HepG2 (cell line): ENCODE measurements around the gene MICALL2. TPM values are rescaled to one million over a fixed set of nuclear protein-coding genes. Genes with fewer than 3 reads are reported as not detected.

Source experiments
- BHLHE40 ChIP-seq: IDR thresholded peaks from 2 replicates; pipeline ENCODE4 v1.6.1; 2011; ENCODE audit warnings: low read length, improper control_type of control experiment
- CREM ChIP-seq, 2 experiments: sonication (generic) in 1 of 2; formaldehyde crosslinking in 1 of 2; IDR thresholded peaks; 2 replicates each; pipeline versions ENCODE4 v1.4.0 to v1.6.1; 2016 to 2020; ENCODE audit warnings: antibody characterized with exemption in 1 of 2, mild to moderate bottlenecking in 1 of 2, missing genetic modification reagents in 1 of 2
- DPF2 ChIP-seq: sonication (generic); formaldehyde crosslinking; IDR thresholded peaks from 2 replicates; pipeline ENCODE4 v1.4.0; 2020; ENCODE audit warnings: mild to moderate bottlenecking, low read depth, missing genetic modification reagents, borderline replicate concordance
- FOXC1 ChIP-seq: sonication (generic); formaldehyde crosslinking; IDR thresholded peaks from 2 replicates; pipeline ENCODE4 v1.8.0; 2022; ENCODE audit warnings: mild to moderate bottlenecking, missing genetic modification reagents, borderline replicate concordance
- FOXK1 ChIP-seq: sonication (generic); formaldehyde crosslinking; IDR thresholded peaks from 2 replicates; pipeline ENCODE4 v1.4.0; 2020; ENCODE audit warnings: low read depth, missing genetic modification reagents, borderline replicate concordance
- KLF9 ChIP-seq: IDR thresholded peaks from 2 replicates; pipeline ENCODE4 v1.6.1; 2016; ENCODE audit warnings: low read depth
- TCF12 ChIP-seq, 2 experiments: fragments of 450-650 bp in 1 of 2; sonication (generic) in 1 of 2; formaldehyde crosslinking in 1 of 2; IDR thresholded peaks; 2 replicates each; pipeline versions ENCODE4 v1.6.1 to v1.8.0; 2017 to 2022; ENCODE audit warnings: antibody characterized with exemption in 1 of 2, mild to moderate bottlenecking in 1 of 2, missing genetic modification reagents in 1 of 2, moderate library complexity in 1 of 2
- ZBTB42 ChIP-seq: sonication (generic); formaldehyde crosslinking; IDR thresholded peaks from 2 replicates; pipeline ENCODE4 v1.5.0; 2020; ENCODE audit warnings: mild to moderate bottlenecking, missing genetic modification reagents
- ZFY ChIP-seq: sonication (generic); formaldehyde crosslinking; IDR thresholded peaks from 2 replicates; pipeline ENCODE4 v1.4.0; 2020; ENCODE audit warnings: missing genetic modification reagents
- ZMYM3 ChIP-seq: sonication (generic); formaldehyde crosslinking; IDR thresholded peaks from 2 replicates; pipeline ENCODE4 v1.5.1; 2020; ENCODE audit warnings: mild to moderate bottlenecking, missing genetic modification reagents
- ZNF766 ChIP-seq: sonication (generic); formaldehyde crosslinking; IDR thresholded peaks from 2 replicates; pipeline ENCODE4 v1.5.0; 2020; ENCODE audit warnings: missing genetic modification reagents, borderline replicate concordance
- polyA plus RNA-seq, 8 experiments: library from polyadenylated mRNA; depleted of rRNA in 3 of 8; stranded (reverse) in 7 of 8; unstranded in 1 of 8; fragments of >200 nt; fragmentation: Illumina TruSeq in 4 of 8; extraction: Trizol in 4 of 8; gene quantifications; 2 replicates each; pipeline versions ENCODE4 v1.2.1 to v1.2.3, GENCODE V29; 2011 to 2016; ENCODE audit warnings: low read depth in 4 of 8, missing spikeins in 1 of 8, mixed read lengths in 1 of 8; ENCODE audit not compliant: insufficient read depth in 1 of 8
- total RNA-seq, 5 experiments: library from RNA; depleted of rRNA; stranded (reverse); fragments of >200 nt; fragmentation: Illumina TruSeq; extraction: Trizol; gene quantifications; 2 replicates each; pipeline ENCODE4 v1.2.3, GENCODE V29; 2016; ENCODE audit warnings: low read depth in 1 of 5
- TF ChIP-seq, protein P1 (sequence below): IDR thresholded peaks from 2 replicates; pipeline ENCODE4 v1.6.1; 2016; ENCODE audit warnings: mild to moderate bottlenecking, missing biosample characterization, missing genetic modification reagents
- TF ChIP-seq, protein P2 (sequence below): sonication (generic); formaldehyde crosslinking; IDR thresholded peaks from 2 replicates; pipeline ENCODE4 v1.9.0; 2021; ENCODE audit warnings: missing genetic modification reagents, borderline replicate concordance
- TF ChIP-seq, protein P3 (sequence below): sonication (generic); formaldehyde crosslinking; IDR thresholded peaks from 2 replicates; pipeline ENCODE4 v1.5.0; 2020; ENCODE audit warnings: mild to moderate bottlenecking, missing genetic modification reagents, borderline replicate concordance
- TF ChIP-seq, protein P4 (sequence below): sonication (generic); formaldehyde crosslinking; IDR thresholded peaks from 2 replicates; pipeline ENCODE4 v1.4.0; 2020; ENCODE audit warnings: missing genetic modification reagents, borderline replicate concordance

Gene MICALL2
- total and polyA plus RNA-seq, 2 of the 13 experiments (the other 11 are each of a cell fraction or from before 2014, with no cell fraction given) = 5.8 to 12.4 TPM

DNA sequence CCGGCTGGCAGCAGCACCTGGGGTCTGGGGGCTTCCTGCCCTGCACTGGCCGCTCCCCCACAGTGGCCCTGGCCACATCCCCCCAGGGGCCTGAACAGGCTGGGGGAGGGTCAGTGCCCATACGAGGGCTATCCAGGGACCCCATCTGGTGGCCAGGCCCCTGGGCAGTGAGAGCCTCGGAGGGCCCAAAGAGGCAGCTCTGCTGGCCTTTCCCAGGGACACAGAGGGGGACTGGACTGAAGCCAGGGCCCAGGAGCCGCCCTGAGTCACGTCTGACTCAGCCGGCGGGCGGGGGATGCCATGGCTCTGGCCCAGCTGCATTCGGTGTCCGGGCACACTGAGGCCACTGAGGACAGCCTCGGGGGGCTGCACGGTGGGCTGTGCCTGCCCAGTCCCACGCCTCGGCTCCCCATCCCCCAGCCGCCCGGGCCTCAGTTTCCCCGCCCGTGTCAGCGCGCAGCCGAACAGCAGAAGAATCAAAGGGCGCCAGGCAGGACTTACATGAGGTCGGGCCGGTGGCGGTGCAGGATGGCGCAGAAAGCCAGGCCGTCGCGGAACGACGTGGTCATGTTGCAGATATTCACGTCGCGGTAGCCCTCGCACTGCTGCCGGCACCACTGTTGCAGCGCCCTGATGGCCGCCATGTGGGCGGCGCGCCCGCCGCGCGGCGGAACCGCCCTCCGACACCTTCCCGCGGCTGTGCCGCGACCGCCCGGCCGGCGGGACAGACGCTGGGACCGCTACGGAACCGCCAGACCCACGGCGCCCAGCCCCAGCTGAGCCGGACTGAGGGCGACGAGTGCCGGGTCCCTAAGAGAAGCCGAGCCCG lies at the start of gene MICALL2 (continued):
- TF ChIP-seq FOXC1 (CRISPR knock-in tag) = peak; percentile 44; the same call in 1 of the 2 replicates
- TF ChIP-seq, protein P1, sequence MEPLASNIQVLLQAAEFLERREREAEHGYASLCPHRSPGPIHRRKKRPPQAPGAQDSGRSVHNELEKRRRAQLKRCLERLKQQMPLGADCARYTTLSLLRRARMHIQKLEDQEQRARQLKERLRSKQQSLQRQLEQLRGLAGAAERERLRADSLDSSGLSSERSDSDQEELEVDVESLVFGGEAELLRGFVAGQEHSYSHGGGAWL = peak; percentile 61; the same call in 1 of the 2 replicates
- 0 out of 2 replicates have a peak, but pooled peaks have one; percentile 10 for TF ChIP-seq BHLHE40
- TF ChIP-seq, protein P2, sequence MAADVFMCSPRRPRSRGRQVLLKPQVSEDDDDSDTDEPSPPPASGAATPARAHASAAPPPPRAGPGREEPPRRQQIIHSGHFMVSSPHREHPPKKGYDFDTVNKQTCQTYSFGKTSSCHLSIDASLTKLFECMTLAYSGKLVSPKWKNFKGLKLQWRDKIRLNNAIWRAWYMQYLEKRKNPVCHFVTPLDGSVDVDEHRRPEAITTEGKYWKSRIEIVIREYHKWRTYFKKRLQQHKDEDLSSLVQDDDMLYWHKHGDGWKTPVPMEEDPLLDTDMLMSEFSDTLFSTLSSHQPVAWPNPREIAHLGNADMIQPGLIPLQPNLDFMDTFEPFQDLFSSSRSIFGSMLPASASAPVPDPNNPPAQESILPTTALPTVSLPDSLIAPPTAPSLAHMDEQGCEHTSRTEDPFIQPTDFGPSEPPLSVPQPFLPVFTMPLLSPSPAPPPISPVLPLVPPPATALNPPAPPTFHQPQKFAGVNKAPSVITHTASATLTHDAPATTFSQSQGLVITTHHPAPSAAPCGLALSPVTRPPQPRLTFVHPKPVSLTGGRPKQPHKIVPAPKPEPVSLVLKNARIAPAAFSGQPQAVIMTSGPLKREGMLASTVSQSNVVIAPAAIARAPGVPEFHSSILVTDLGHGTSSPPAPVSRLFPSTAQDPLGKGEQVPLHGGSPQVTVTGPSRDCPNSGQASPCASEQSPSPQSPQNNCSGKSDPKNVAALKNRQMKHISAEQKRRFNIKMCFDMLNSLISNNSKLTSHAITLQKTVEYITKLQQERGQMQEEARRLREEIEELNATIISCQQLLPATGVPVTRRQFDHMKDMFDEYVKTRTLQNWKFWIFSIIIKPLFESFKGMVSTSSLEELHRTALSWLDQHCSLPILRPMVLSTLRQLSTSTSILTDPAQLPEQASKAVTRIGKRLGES = no peak
- TF ChIP-seq, protein P3, sequence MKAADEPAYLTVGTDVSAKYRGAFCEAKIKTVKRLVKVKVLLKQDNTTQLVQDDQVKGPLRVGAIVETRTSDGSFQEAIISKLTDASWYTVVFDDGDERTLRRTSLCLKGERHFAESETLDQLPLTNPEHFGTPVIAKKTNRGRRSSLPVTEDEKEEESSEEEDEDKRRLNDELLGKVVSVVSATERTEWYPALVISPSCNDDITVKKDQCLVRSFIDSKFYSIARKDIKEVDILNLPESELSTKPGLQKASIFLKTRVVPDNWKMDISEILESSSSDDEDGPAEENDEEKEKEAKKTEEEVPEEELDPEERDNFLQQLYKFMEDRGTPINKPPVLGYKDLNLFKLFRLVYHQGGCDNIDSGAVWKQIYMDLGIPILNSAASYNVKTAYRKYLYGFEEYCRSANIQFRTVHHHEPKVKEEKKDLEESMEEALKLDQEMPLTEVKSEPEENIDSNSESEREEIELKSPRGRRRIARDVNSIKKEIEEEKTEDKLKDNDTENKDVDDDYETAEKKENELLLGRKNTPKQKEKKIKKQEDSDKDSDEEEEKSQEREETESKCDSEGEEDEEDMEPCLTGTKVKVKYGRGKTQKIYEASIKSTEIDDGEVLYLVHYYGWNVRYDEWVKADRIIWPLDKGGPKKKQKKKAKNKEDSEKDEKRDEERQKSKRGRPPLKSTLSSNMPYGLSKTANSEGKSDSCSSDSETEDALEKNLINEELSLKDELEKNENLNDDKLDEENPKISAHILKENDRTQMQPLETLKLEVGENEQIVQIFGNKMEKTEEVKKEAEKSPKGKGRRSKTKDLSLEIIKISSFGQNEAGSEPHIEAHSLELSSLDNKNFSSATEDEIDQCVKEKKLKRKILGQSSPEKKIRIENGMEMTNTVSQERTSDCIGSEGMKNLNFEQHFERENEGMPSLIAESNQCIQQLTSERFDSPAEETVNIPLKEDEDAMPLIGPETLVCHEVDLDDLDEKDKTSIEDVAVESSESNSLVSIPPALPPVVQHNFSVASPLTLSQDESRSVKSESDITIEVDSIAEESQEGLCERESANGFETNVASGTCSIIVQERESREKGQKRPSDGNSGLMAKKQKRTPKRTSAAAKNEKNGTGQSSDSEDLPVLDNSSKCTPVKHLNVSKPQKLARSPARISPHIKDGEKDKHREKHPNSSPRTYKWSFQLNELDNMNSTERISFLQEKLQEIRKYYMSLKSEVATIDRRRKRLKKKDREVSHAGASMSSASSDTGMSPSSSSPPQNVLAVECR (CRISPR knock-in tag) = peak; percentile 86; the same call in 1 of the 2 replicates
- TF ChIP-seq ZMYM3 (CRISPR knock-in tag) = no peak
- TF ChIP-seq, protein P4, sequence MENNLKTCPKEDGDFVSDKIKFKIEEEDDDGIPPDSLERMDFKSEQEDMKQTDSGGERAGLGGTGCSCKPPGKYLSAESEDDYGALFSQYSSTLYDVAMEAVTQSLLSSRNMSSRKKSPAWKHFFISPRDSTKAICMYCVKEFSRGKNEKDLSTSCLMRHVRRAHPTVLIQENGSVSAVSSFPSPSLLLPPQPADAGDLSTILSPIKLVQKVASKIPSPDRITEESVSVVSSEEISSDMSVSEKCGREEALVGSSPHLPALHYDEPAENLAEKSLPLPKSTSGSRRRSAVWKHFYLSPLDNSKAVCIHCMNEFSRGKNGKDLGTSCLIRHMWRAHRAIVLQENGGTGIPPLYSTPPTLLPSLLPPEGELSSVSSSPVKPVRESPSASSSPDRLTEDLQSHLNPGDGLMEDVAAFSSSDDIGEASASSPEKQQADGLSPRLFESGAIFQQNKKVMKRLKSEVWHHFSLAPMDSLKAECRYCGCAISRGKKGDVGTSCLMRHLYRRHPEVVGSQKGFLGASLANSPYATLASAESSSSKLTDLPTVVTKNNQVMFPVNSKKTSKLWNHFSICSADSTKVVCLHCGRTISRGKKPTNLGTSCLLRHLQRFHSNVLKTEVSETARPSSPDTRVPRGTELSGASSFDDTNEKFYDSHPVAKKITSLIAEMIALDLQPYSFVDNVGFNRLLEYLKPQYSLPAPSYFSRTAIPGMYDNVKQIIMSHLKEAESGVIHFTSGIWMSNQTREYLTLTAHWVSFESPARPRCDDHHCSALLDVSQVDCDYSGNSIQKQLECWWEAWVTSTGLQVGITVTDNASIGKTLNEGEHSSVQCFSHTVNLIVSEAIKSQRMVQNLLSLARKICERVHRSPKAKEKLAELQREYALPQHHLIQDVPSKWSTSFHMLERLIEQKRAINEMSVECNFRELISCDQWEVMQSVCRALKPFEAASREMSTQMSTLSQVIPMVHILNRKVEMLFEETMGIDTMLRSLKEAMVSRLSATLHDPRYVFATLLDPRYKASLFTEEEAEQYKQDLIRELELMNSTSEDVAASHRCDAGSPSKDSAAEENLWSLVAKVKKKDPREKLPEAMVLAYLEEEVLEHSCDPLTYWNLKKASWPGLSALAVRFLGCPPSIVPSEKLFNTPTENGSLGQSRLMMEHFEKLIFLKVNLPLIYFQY (CRISPR knock-in tag) = 0 out of 2 replicates have a peak, but pooled peaks have one; percentile 50
- TF ChIP-seq ZNF766 (CRISPR knock-in tag) = no peak; the same call in 1 of the 2 replicates
- no peak for TF ChIP-seq CREM (IDR thresholded peaks at IDR 0.05)
- no peak for TF ChIP-seq CREM (CRISPR knock-in tag; IDR thresholded peaks at IDR 0.05)
- no peak for TF ChIP-seq ZBTB42 (CRISPR knock-in tag)
- TF ChIP-seq ZFY (CRISPR knock-in tag) = peak; percentile 45; the same call in 1 of the 2 replicates
- no peak for TF ChIP-seq DPF2 (CRISPR knock-in tag)
- TF ChIP-seq FOXK1 = no peak
- no peak for TF ChIP-seq TCF12 (IDR thresholded peaks at IDR 0.05)
- TF ChIP-seq TCF12 (CRISPR knock-in tag; IDR thresholded peaks at IDR 0.05) = 0 out of 2 replicates have a peak, but pooled peaks have one; percentile 24
- no peak for TF ChIP-seq KLF9 (CRISPR knock-in tag)
